GM12892 (cell line): ENCODE results near the gene SRD5A1.
A peak's percentile ranks its signal among the peaks of the same experiment; 100 is the strongest.

Experiments used
- POLR2A ChIP-seq: IDR thresholded peaks from 2 replicates; pipeline ENCODE4 v1.6.1; 2011; ENCODE audit warnings: low read depth, low read length, control low read depth
- POLR2AphosphoS5 ChIP-seq: IDR thresholded peaks from 2 replicates; pipeline ENCODE4 v1.6.1; 2011; ENCODE audit warnings: low read depth, low read length, control low read depth
- TAF1 ChIP-seq: IDR thresholded peaks from 2 replicates; pipeline ENCODE4 v1.6.1; 2011; ENCODE audit warnings: low read depth, mild to moderate bottlenecking, control low read depth, low read length, borderline replicate concordance

DNA sequence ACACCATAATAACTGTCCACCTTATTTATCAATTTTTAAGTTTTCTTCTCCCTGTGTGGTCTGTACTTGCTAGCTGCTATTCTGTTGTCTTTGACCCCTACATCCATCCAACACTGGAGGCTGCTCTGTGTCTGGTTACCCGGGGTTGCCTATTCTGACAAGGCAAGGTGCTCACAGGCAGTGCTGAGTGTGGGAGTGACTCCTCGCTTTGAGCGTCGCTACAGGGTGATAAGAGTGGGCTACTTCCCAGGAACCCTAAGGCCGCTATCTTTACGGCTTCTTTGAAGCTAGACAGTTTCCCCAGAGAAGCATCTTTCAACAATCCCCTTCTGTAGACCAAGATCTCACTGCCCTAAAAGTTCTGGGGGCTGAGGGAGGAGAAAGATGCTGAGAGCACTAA is 35.7 kb upstream of the SRD5A1 start:
- TF ChIP-seq POLR2A: no peak
- TF ChIP-seq POLR2AphosphoS5: peak; percentile 44; the same call in 1 of the 2 replicates
- no peak for TF ChIP-seq TAF1
